Right lobe of liver (tissue), 4 donors: ENCODE data around the gene ACSM2A.
"Not testable (repeated sequence)": the region's sequence is repeated elsewhere in the genome, so short reads cannot be mapped to it uniquely, and the experiment has no call there.

Experiments used
- CTCF ChIP-seq, 4 donors: fragments of 200-600 bp in 3 of 4; fragments of 450-650 bp in 1 of 4; IDR thresholded peaks; one replicate each; pipeline versions ENCODE4 v1.5.1 to v1.8.0; 2016 to 2022; ENCODE audit warnings: antibody characterized with exemption in 4 of 4, mild to moderate bottlenecking in 2 of 4
- POLR2A ChIP-seq: fragments of 450-650 bp; IDR thresholded peaks from one replicate; pipeline ENCODE4 v1.6.1; 2017; ENCODE audit warnings: antibody characterized with exemption, mild to moderate bottlenecking
- donor health status: DM: no; HTN: no; CAD: no.
- donor health status: DM: no; HTN: no; CAD: no.
- donor health status: DM: no; HTN: yes; CAD: no.

GRCh38 chr16:20468954-20469353 lies 17.6 kb downstream of the ACSM2A start:
- TF ChIP-seq CTCF (IDR thresholded peaks at IDR 0.05); POLR2A: not testable (repeated sequence)
